ENCODE results near the gene BCL6. TPM values are rescaled to one million over a fixed set of nuclear protein-coding genes. Genes with fewer than 3 reads are reported as not detected.

The BCL6 gene
- total RNA-seq, 1 donor from 2014 or later, result 123 TPM

GRCh38 chr3:187718802-187719201 lies 26.5 kb downstream of the BCL6 start:
- Histone ChIP-seq H3K4me1 (no peaks in the 10 kb centered on the region), H3K27ac (no peak overlapping the region), H3K9me3 (no peaks in the 10 kb centered on the region), H3K27me3 (ENCODE audit: low read depth) (no peaks in the 10 kb centered on the region), H3K36me3 (peaks cover 37% of the 10 kb centered on the region), H3K4me3 (no peak overlapping the region)
- intact Hi-C loops (cut with DNase I), result no loop called here
- ATAC-seq (no peak), DNase-seq (peak; percentile 42)
- no peak for TF ChIP-seq CTCF (IDR thresholded peaks at IDR 0.05)

- no peak overlapping the region for H3K27ac ChIP-seq
- no peak for ATAC-seq
- intact Hi-C loops (cut with DNase I), result no loop called here
Observed at GRCh38 chr3:187717572-187717971, 27.7 kb downstream of the BCL6 start.

GRCh38 chr3:187714404-187714979 lies 30.8 kb downstream of the BCL6 start:
- Histone ChIP-seq H3K4me3 (no peak overlapping the region), H3K27ac (no peak overlapping the region), H3K36me3 (no peaks in the 10 kb centered on the region), H3K4me1 (no peaks in the 10 kb centered on the region), H3K27me3 (ENCODE audit: low read depth) (no peaks in the 10 kb centered on the region), H3K9me3 (no peaks in the 10 kb centered on the region)
- intact Hi-C loops (cut with DNase I), result no loop called here
- DNase-seq, result no peak
- peak; percentile 95 for TF ChIP-seq CTCF (IDR thresholded peaks at IDR 0.05)
- ATAC-seq, result peak; percentile 94

More at GRCh38 chr3:187717572-187717971, 27.7 kb downstream of the BCL6 start:
- peaks cover 25% of the 10 kb centered on the region for H3K36me3 ChIP-seq
- no peaks in the 10 kb centered on the region for H3K9me3 ChIP-seq
- no peaks in the 10 kb centered on the region for H3K4me1 ChIP-seq
- H3K4me3 ChIP-seq, result no peak overlapping the region
- TF ChIP-seq CTCF (IDR thresholded peaks at IDR 0.05), result no peak
- no peak for DNase-seq
- no peaks in the 10 kb centered on the region for H3K27me3 ChIP-seq (ENCODE audit: low read depth)

GRCh38 chr3:187713504-187713903 lies 31.8 kb downstream of the BCL6 start:
- ATAC-seq (peak; percentile 55 to 79), DNase-seq (no peak)
- Histone ChIP-seq H3K9me3 (no peaks in the 10 kb centered on the region), H3K27me3 (ENCODE audit: low read depth) (no peaks in the 10 kb centered on the region), H3K36me3 (no peaks in the 10 kb centered on the region), H3K27ac (no peak overlapping the region), H3K4me3 (no peak overlapping the region), H3K4me1 (no peaks in the 10 kb centered on the region)
- TF ChIP-seq CTCF (IDR thresholded peaks at IDR 0.05), result no peak
- intact Hi-C loops (cut with DNase I), result no loop called here

- H3K9me3 ChIP-seq, result no peaks in the 10 kb centered on the region
- intact Hi-C loops (cut with DNase I), result no loop called here
- H3K27me3 ChIP-seq (ENCODE audit: low read depth), result no peaks in the 10 kb centered on the region
- DNase-seq (no peak), ATAC-seq (no peak)
- H3K4me1 ChIP-seq, result no peaks in the 10 kb centered on the region
- no peak overlapping the region for H3K27ac ChIP-seq
- no peak overlapping the region for H3K4me3 ChIP-seq
- TF ChIP-seq CTCF (IDR thresholded peaks at IDR 0.05), result no peak
- H3K36me3 ChIP-seq, result no peaks in the 10 kb centered on the region
Observed at GRCh38 chr3:187709155-187709554, 36.1 kb downstream of the BCL6 start.
